Central memory CD8-positive, alpha-beta T cell (primary cell): Measurements from ENCODE around the gene RASA3.
A peak's percentile ranks its signal among the peaks of the same experiment; 100 is the strongest.

Experiments used
- ATAC-seq: fragments of 150-1000 bp; cut with Tn5 transposase; replicated peaks from 2 replicates; pipeline ENCODE4 v1.10.0; 2022; ENCODE audit warnings: mild to moderate bottlenecking, moderate FRiP score, moderate number of reproducible peaks; ENCODE audit not compliant: poor library complexity, severe bottlenecking; ENCODE audit errors: extremely low read depth
- DNase-seq, 2 donors: peaks; one replicate each; pipeline ENCODE4 v3.0.0; 2021; ENCODE audit warnings: low spot score in 2 of 2
- H3K27ac Mint-ChIP-seq: one replicate; pipeline ENCODE4 v1.8.0; 2022; ENCODE audit warnings: low read depth, mild to moderate bottlenecking, moderate library complexity, mixed read lengths
- H3K27me3 Mint-ChIP-seq: one replicate; pipeline ENCODE4 v1.8.0; 2022; ENCODE audit warnings: mixed read lengths
- H3K36me3 Mint-ChIP-seq: one replicate; pipeline ENCODE4 v1.8.0; 2022; ENCODE audit warnings: mild to moderate bottlenecking, moderate library complexity, mixed read lengths; ENCODE audit not compliant: insufficient read depth
- H3K4me1 Mint-ChIP-seq: one replicate; pipeline ENCODE4 v1.8.0; 2022; ENCODE audit warnings: mixed read lengths
- H3K4me3 Mint-ChIP-seq: one replicate; pipeline ENCODE4 v1.8.0; 2022; ENCODE audit warnings: mild to moderate bottlenecking, moderate library complexity, mixed read lengths
- H3K9me3 Mint-ChIP-seq: one replicate; pipeline ENCODE4 v1.8.0; 2022; ENCODE audit warnings: mixed read lengths

The RASA3 gene

DNA sequence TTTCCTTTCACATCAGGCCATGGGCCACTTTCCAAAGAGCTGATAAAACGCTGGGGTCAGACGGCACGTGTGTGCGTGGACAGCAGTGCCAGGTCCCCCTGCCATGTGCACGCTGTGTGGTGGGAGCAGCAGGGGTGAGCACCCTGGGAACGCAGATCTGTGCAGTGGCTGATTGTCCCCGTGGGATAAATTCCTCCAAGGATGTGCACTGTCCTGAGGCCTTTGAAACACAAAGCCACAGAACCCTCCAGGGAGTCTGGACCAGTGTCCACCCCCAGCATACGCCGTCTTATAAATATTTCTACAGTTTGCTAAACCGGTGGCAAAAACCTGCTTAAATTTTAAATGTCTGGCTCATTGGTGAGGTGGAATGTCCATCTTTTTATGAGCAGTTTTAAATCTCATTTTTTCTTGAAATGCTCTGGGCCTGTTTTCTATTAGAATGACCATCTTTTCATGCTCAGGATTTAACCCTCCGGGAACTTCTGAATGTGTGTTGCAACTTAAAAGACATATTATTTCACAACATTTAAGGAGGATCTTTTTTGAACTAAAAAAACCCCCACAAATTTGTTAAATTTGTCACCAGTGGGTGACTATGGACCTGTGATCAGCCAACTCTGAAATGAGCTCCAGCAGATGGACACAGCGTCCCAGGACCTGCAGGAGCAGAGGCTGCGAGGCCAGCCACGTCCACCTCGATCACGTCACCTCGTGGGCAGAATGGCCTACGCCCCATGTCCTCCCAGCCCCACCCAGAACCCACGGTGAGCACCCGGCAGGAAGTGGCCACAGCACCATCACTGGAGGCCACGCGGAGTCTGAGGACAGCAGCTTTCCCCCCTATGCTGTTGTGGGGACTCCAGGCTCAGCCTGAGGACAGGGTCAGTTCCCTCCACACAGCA, 68.6 kb downstream of the RASA3 start:
- peaks cover 53% of the 10 kb centered on the region for H3K36me3 Mint-ChIP-seq
- peak overlapping the region; percentile 84 for H3K4me3 Mint-ChIP-seq
- no peak for DNase-seq
- H3K9me3 Mint-ChIP-seq, result no peaks in the 10 kb centered on the region
- H3K4me1 Mint-ChIP-seq, result peaks cover 69% of the 10 kb centered on the region
- peak overlapping the region; percentile 90 for H3K27ac Mint-ChIP-seq
- ATAC-seq, result no peak
- H3K27me3 Mint-ChIP-seq, result no peaks in the 10 kb centered on the region

DNA sequence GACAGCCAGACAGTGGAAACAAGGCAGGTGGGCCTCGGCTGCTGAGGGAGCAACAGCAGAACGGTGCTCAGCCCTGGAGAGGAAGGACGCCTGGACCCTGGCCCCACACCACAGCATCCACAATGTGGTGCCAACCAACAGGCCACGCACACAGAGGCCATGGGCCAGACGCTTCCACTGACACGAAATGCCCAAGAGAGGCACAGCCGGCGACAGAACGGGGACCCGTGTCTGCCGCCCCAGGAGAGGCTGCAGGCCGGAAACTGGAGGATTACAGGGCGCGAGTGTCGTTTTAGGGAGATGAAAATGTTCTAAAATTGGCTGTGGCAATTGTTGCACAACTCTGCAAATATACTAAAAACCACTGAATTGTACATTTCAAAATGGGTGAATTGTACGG, 69.7 kb downstream of the RASA3 start:
- ATAC-seq, result no peak
- Mint-ChIP-seq H3K9me3 (no peaks in the 10 kb centered on the region), H3K27ac (no peak overlapping the region), H3K36me3 (peaks cover 55% of the 10 kb centered on the region), H3K4me3 (no peak overlapping the region), H3K27me3 (no peaks in the 10 kb centered on the region), H3K4me1 (peaks cover 64% of the 10 kb centered on the region)
- no peak for DNase-seq

DNA sequence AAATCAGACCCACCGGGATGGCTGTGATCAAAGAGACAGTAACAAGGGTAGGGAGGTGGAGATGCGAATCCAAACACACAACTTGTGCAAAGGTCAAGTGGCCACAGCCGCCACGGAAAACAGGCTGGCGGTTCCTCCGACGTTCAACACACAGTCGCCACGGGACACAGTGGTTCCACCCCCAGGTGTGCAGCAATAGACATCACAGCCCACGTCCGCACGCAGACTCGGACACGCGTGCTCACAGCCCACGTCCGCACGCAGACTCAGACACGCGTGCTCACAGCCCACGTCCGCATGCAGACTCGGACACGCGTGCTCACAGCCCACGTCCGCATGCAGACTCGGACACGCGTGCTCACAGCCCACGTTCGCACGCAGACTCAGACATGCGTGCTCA, 70.1 kb downstream of the RASA3 start:
- peaks cover 55% of the 10 kb centered on the region for H3K36me3 Mint-ChIP-seq
- ATAC-seq (no peak), DNase-seq (no peak)
- H3K27ac Mint-ChIP-seq, result no peak overlapping the region
- H3K4me3 Mint-ChIP-seq, result peak overlapping the region; percentile 18
- H3K27me3 Mint-ChIP-seq, result no peaks in the 10 kb centered on the region
- peaks cover 60% of the 10 kb centered on the region for H3K4me1 Mint-ChIP-seq
- no peaks in the 10 kb centered on the region for H3K9me3 Mint-ChIP-seq

DNA sequence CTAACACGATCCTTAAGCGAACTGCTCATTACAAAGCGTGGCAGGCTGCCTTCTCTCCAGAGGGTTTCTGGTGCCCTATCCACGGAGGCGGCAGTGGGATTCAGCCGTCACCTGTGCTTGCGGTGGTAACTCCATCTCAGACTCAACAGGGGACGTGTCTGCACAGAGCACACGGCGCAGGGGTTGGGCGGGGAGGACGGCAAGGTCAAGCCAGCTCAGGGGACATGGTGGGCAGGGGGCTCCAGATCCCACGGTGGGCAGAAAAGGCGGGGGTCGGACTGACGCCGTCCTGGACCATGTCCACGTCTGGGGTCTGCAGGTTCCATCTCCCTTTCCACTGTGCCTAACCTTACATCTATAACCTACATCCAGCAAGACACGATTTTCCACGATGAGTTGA, 70.7 kb downstream of the RASA3 start:
- Mint-ChIP-seq H3K4me3 (peak overlapping the region; percentile 18), H3K4me1 (peaks cover 59% of the 10 kb centered on the region), H3K36me3 (peaks cover 57% of the 10 kb centered on the region), H3K27me3 (no peaks in the 10 kb centered on the region), H3K27ac (no peak overlapping the region), H3K9me3 (no peaks in the 10 kb centered on the region)
- no peak for ATAC-seq
- DNase-seq, result no peak

DNA sequence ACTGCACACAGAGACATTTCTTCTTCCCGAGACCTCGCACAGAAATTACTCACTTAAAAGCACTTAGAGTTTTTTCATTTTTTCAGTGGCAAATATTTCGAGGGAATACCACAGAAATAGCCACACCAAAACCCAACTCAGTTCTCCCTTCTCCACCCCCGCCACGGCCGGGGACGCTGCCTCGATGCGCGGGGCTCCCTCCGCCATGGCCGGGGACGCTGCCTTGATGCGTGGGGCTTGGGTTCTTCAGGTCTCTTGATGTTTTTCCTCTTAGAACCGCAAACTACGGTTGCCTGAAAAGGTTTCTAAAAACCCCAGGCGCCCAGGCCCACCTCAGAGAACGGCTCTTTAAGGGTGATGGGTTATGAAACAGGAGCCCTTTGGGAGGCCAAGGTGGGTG, 71.4 kb downstream of the RASA3 start:
- no peak overlapping the region for H3K27ac Mint-ChIP-seq
- ATAC-seq (no peak), DNase-seq (no peak)
- no peaks in the 10 kb centered on the region for H3K27me3 Mint-ChIP-seq
- H3K4me1 Mint-ChIP-seq, result peaks cover 59% of the 10 kb centered on the region
- H3K9me3 Mint-ChIP-seq, result no peaks in the 10 kb centered on the region
- peaks cover 63% of the 10 kb centered on the region for H3K36me3 Mint-ChIP-seq
- H3K4me3 Mint-ChIP-seq, result no peak overlapping the region

DNA sequence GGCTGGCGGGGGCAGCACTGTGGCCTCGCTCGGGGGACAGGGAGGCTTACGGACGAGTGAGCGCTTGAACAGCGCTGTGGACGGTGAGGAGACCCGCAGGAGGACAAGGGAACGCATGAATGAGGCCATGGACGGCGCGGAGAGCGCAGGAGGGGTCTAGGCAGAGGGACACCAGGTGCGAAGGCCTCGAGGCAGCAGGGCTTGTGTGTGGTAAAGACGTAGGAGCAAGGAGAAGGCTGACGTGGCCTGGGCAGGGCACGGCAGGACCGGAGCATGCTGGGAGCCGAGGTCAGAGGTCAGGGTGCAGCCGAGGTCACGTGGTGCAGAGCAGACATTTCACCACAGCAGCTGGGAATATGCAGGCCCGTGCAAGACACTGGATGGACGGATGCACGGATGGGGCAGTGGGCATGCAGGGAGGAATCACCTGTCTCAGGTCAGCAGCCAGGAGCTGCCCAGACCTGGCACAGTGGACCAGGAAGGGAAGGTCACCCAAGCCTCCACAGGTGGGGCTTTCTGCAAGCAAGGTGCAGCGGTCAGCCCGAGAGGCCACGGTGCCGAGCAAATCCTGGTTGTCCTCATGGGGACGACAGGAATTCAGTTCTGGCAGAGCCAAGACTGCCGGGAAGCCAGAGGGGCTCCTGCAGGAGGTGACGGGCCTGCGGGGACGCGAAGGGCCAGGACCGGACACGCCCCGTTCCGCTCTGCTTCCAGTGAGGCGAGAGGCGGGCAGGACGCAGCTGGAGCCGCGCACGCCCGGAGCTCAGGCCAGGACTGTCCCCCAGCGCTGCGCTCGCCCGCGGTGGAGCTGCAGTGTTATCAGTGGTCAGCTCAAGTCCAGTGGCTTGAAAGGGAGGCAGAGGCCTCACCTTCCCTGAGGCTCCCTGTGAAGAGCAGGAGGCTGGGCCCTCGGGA, 72.2 kb downstream of the RASA3 start:
- Mint-ChIP-seq H3K4me1 (peaks cover 57% of the 10 kb centered on the region), H3K4me3 (no peak overlapping the region), H3K27ac (peak overlapping the region; percentile 64), H3K27me3 (no peaks in the 10 kb centered on the region), H3K36me3 (peaks cover 63% of the 10 kb centered on the region), H3K9me3 (no peaks in the 10 kb centered on the region)
- DNase-seq, result no peak
- no peak for ATAC-seq

DNA sequence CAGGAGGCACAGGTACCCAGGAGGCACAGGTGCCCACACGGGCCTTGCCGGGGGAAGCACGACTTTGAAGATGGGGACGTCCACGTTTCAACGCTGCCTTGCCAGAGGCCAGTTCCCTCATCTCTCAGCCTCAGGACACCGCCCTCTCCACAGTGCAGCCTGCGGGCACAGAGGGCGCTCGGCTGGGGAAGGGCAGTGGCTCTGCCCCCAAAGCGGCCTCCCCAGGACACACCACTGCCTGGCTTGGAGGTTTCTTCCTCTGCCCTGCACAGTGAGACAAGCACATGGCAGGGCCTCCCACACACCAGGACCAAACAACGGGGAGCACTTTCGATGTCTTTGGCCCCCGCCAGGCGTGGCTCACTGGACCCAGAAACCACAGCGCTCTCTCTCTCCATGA, 73.0 kb downstream of the RASA3 start:
- H3K27ac Mint-ChIP-seq, result peak overlapping the region; percentile 64
- H3K4me1 Mint-ChIP-seq, result peaks cover 49% of the 10 kb centered on the region
- DNase-seq (no peak), ATAC-seq (no peak)
- peaks cover 61% of the 10 kb centered on the region for H3K36me3 Mint-ChIP-seq
- H3K27me3 Mint-ChIP-seq, result no peaks in the 10 kb centered on the region
- peak overlapping the region; percentile 37 for H3K4me3 Mint-ChIP-seq
- H3K9me3 Mint-ChIP-seq, result no peaks in the 10 kb centered on the region

DNA sequence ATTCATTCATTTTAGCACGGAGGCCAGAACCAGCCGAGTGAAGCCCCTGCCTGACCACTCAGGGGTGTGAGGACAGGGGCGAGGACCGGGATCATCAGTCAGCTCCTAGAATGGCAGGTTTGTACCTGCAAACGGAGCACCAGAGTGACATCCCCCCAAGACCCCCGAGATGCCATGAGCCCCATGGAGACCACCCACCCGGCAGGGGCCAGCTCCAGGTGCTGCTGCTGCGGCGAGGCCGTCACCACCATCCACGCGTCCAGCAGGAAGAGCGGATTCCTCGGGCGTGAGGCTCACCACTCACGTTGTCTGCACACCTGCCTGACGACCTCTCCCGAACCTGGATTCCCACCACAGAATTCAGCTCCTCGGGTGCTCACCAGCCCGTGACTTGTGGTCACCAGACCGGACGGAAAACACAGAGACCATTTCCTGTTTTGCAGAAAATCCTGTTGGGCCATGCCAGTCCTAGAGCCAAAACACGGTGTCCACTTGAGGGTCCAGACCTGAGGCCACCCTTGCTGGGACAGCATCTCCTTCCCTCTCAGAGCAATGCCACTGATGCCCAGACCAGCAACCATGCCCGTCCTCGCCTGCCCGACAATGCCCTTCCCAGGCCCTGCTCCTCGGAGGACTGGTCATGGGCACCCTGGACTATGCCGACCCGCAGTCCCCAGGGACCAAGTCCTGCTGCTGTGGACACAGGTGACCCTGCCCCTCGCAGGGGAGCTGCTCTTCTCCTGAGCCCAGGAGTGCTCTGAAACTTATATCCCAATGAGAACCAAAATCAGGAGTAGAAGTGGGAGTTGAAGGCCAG, 74.2 kb downstream of the RASA3 start:
- H3K27me3 Mint-ChIP-seq, result no peaks in the 10 kb centered on the region
- peak overlapping the region; percentile 37 for H3K4me3 Mint-ChIP-seq
- ATAC-seq (no peak), DNase-seq (no peak)
- H3K4me1 Mint-ChIP-seq, result peaks cover 42% of the 10 kb centered on the region
- peak overlapping the region; percentile 51 for H3K27ac Mint-ChIP-seq
- H3K36me3 Mint-ChIP-seq, result peaks cover 60% of the 10 kb centered on the region
- no peaks in the 10 kb centered on the region for H3K9me3 Mint-ChIP-seq

DNA sequence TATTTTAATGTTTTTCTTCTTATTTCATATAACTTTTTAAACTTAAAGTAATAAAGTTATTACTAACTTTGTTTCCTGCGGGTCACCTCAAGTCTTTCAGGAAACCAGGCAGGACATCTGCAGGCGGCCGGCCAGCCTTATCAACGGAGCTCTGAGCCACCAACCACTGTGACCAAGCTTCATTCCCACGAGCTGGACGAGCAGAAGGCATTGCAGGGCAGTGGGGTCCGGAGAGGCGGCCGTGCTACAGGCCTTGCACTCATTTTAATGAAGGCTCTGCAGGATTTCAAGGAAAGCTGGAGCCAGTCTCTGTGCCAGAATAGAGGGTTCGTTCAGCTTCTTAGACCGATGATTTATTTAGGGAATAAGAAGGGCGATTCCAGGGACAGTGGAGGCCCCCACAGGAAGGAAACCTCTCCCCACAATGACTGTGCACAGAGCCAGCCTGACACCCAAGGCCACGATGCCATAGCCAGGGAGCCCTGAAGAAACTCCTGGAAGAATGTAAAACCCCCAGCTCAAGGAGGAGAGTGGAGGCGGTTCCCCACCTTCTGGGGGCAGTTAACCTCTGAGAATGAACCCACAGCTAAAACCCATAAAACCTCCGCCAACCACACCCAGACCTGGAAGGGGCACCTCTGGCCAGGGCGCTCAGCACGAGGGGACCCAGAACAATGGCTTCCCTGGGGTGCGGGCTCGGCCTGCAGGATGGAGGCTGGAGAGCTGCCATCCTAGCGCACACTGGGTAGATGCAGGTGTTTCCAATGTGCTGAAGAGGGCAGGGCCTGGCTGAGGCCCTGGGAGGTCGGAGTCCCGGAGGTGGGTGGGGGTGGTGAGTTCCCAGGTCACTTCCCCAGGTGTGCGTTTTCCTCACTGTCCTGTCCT, 75.0 kb downstream of the RASA3 start:
- DNase-seq (no peak), ATAC-seq (no peak)
- Mint-ChIP-seq H3K36me3 (peaks cover 62% of the 10 kb centered on the region), H3K27ac (peak overlapping the region; percentile 53), H3K9me3 (no peaks in the 10 kb centered on the region), H3K4me3 (no peak overlapping the region), H3K27me3 (no peaks in the 10 kb centered on the region), H3K4me1 (peaks cover 45% of the 10 kb centered on the region)

DNA sequence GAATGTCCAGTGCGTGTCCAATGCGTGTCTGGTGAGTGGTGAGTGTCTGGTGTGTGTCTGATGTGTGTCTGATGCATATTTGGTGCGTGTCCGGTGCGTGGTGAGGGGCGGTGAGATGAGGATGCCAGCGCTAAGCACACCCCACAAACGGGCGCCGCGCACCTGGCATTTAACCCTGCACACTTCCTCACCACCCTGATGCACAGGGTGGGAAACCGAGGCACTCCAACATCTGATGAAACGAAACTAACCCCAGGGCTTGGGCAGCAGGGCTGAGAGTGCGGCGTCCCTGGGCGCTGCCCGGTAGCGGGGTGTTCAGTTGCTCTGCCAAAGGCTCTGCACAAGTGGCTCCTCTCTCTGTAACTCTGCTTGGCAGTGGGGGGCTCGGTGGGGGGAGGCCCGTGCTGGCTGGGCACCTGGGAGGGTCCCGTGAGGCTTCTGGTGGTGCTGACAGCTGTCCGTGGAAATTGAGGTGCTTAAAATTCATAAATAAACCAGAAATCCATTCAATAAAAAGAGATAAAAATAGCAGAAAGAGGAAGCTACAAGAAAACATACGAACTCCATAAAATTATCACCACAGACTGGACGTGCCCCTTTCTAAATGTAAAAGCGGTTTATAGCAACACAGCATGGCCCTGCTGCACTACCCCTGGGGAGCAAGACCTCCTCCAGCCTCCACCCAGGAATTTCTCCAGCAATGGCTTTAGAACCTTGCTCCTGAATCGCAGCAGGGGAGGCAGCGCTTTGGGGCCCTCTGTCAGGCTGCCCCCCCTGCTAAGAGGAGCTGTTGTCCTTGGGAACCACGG, 76.0 kb downstream of the RASA3 start:
- Mint-ChIP-seq H3K27me3 (no peaks in the 10 kb centered on the region), H3K27ac (peak overlapping the region; percentile 53), H3K4me3 (no peak overlapping the region), H3K4me1 (peaks cover 47% of the 10 kb centered on the region), H3K9me3 (no peaks in the 10 kb centered on the region), H3K36me3 (peaks cover 55% of the 10 kb centered on the region)
- DNase-seq, result no peak
- ATAC-seq, result no peak

DNA sequence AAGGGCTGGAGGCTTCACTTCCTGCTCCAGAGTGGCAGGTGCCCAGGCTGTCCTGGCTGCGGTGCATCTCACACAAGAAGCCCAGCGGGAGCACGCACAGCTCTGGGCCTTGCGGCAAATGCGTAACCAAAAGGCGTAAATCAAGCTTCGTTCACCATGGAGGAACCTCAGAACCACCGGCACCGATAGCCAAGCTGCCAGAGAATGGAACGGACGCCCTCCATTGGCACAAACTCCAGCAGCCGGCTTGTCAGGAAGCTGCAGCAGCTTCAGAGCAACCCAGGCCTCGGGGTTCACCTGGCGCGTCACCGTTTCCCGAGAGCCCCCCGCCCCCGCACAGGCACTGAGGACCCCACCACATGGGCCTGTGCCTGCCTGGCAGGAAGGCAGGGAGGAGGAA, 76.7 kb downstream of the RASA3 start:
- no peak for DNase-seq
- H3K36me3 Mint-ChIP-seq, result peaks cover 56% of the 10 kb centered on the region
- ATAC-seq, result no peak
- H3K4me3 Mint-ChIP-seq, result no peak overlapping the region
- H3K27ac Mint-ChIP-seq, result peak overlapping the region; percentile 53
- H3K4me1 Mint-ChIP-seq, result peaks cover 47% of the 10 kb centered on the region
- no peaks in the 10 kb centered on the region for H3K27me3 Mint-ChIP-seq
- H3K9me3 Mint-ChIP-seq, result no peaks in the 10 kb centered on the region
